Measurements from ENCODE around the gene MARK2.

MARK2 gene

GRCh38 chr11:63907808-63908530, 69.1 kb downstream of the MARK2 start:
- DNase-seq (ENCODE audit: low read depth in 1 of 2, low spot score in 1 of 2): no peak

GRCh38 chr11:63908631-63909401, 69.9 kb downstream of the MARK2 start:
- no peak for DNase-seq (ENCODE audit: low read depth in 1 of 2, low spot score in 1 of 2)

- DNase-seq (ENCODE audit: low read depth in 1 of 2, low spot score in 1 of 2): no peak
Observed at GRCh38 chr11:63909591-63910506, 70.9 kb downstream of the MARK2 start.

- DNase-seq (ENCODE audit: low read depth in 1 of 2, low spot score in 1 of 2): no peak
Observed at GRCh38 chr11:63910675-63911074, 71.8 kb downstream of the MARK2 start.

GRCh38 chr11:63911440-63911839, 72.5 kb downstream of the MARK2 start:
- no peak for DNase-seq (ENCODE audit: low read depth in 1 of 2, low spot score in 1 of 2)

- no peak for DNase-seq (ENCODE audit: low read depth in 1 of 2, low spot score in 1 of 2)
Observed at GRCh38 chr11:63911876-63912275, 73.0 kb downstream of the MARK2 start.

GRCh38 chr11:63912678-63913077, 73.8 kb downstream of the MARK2 start:
- no peak for DNase-seq (ENCODE audit: low read depth in 1 of 2, low spot score in 1 of 2)

GRCh38 chr11:63913866-63914830, 75.2 kb downstream of the MARK2 start:
- DNase-seq (ENCODE audit: low read depth in 1 of 2, low spot score in 1 of 2): no peak

GRCh38 chr11:63914896-63915691, 76.2 kb downstream of the MARK2 start:
- DNase-seq (ENCODE audit: low read depth in 1 of 2, low spot score in 1 of 2): no peak

GRCh38 chr11:63915961-63916836, 77.3 kb downstream of the MARK2 start:
- no peak for DNase-seq (ENCODE audit: low read depth in 1 of 2, low spot score in 1 of 2)

- peak in 1 of 2 donors; percentile 37 for DNase-seq (ENCODE audit: low read depth in 1 of 2, low spot score in 1 of 2)
Observed at GRCh38 chr11:63916837-63917691, 78.2 kb downstream of the MARK2 start, which contains the start of gene RCOR2. TSS of gene RCOR2 (minus strand) at chr11:63917164. CDS start at chr11:63916456, 708 bp downstream.

GRCh38 chr11:63917692-63918506, 79.0 kb downstream of the MARK2 start:
- no peak for DNase-seq (ENCODE audit: low read depth in 1 of 2, low spot score in 1 of 2)

- DNase-seq (ENCODE audit: low read depth in 1 of 2, low spot score in 1 of 2): no peak
Observed at GRCh38 chr11:63918507-63919191, 79.7 kb downstream of the MARK2 start.

GRCh38 chr11:63919267-63920125, 80.6 kb downstream of the MARK2 start:
- no peak for DNase-seq (ENCODE audit: low read depth in 1 of 2, low spot score in 1 of 2)

Measured in activated T-helper 1 cell treated with anti-CD3 and anti-CD28 coated beads, Interleukin-2, amount 50 U/mL, for 16 hours (primary cell).